ENCODE data around the gene STIMATE. TPM values are rescaled to one million over a fixed set of nuclear protein-coding genes. Genes with fewer than 3 reads are reported as not detected.
A peak's percentile ranks its signal among the peaks of the same experiment; 100 is the strongest.

Gene STIMATE
- total RNA-seq, 2 donors from 2014 or later, result 34.4 to 40.8 TPM

DNA sequence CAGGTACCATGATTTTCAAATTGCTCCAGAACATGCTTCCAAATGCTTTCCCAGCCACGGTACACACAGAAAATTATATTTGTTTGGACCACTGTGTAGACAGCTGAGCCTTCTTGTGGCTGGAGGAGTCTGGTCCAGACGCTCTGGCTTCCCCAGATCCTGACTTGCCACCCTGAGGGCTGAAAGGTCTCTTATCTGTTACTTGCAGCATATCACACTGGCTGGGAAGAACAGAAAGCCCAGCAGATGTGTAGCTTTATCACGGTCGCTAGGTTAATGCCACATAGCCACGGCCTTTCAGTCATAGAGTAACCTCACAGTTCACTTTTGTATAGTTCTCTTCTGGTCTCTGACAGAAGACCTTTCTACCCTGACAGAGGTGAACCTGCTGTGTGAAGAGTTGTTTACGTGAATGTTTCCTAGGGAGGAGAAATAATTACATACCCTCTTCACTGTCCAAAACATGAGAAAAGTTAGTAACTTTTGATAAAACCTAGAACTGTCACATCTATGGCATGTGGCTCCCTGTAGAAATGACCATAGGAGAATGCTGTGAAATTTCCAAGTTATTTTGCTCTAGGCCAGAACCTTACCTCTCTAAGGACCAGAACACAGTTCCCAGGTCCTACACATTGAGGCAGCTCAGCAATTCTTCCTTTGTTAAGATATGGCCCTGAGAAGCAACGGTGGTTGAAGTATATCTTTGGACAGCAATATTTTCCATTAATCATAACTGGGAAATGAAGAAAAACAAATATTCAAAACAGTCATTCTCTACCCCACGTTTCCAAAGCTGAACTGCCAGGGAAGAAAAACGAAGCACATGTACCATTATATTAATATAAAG lies 15.8 kb upstream of the STIMATE start:
- no peak for ATAC-seq (replicated peaks in 1 of 2)
- H3K9me3 Mint-ChIP-seq, result no peaks in the 10 kb centered on the region
- no peaks in the 10 kb centered on the region for H3K4me1 Mint-ChIP-seq (ENCODE audit: low read depth)
- no peak for DNase-seq
- H3K36me3 Mint-ChIP-seq (ENCODE audit: insufficient read depth in 2 of 2), result peaks cover 0 to 3% of the 10 kb centered on the region in 2 donors
- H3K4me3 Mint-ChIP-seq, result no peak overlapping the region
- peak overlapping the region; percentile 15 for H3K27ac Mint-ChIP-seq
- H3K27me3 Mint-ChIP-seq (ENCODE audit: low read depth), result no peaks in the 10 kb centered on the region

DNA sequence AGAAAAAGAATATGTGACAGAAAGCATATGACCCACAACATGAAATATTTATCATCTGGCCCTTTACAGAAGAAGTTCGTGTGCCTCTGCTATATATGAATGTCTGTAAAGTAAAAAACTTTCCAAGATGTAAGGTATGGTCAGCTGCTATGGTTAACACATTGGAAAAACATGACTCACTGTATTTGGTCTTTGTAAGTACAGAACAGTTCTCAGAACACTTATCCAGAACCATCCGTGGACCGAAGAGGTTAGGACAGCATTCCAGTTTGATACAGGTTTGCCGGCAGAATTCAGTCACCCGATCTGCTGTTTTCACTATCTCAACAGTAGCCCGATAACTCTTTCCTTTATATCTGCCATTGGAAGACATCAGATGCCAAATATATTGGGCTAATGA lies 13.5 kb upstream of the STIMATE start:
- no peaks in the 10 kb centered on the region for H3K9me3 Mint-ChIP-seq
- ATAC-seq (replicated peaks in 1 of 2), result no peak
- peaks cover 0 to 3% of the 10 kb centered on the region in 2 donors for H3K36me3 Mint-ChIP-seq (ENCODE audit: insufficient read depth in 2 of 2)
- H3K27ac Mint-ChIP-seq, result no peak overlapping the region
- no peaks in the 10 kb centered on the region for H3K4me1 Mint-ChIP-seq (ENCODE audit: low read depth)
- H3K27me3 Mint-ChIP-seq (ENCODE audit: low read depth), result no peaks in the 10 kb centered on the region
- no peak for DNase-seq
- no peak overlapping the region for H3K4me3 Mint-ChIP-seq

DNA sequence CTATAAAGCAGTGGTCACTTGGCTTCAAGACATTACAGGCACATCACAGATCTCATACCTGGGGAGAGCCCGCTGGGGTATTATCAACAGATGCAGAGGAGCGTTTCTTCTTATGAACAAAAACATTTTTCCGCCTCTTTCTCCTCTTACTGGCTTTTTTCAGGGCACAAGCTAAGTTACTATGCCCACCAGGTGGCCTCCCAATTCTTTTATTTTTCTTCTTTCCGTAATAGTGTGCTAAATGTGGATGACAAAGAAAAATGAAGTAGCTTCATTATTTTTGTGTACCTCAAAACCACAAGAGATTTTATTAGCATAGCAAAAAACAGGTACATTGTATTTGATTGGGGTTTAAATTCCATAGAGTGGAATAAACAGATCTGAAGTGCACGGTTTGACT lies 10.1 kb upstream of the STIMATE start:
- H3K4me3 Mint-ChIP-seq, result no peak overlapping the region
- H3K27ac Mint-ChIP-seq, result peak overlapping the region; percentile 76
- no peak for DNase-seq
- H3K9me3 Mint-ChIP-seq, result no peaks in the 10 kb centered on the region
- no peaks in the 10 kb centered on the region for H3K4me1 Mint-ChIP-seq (ENCODE audit: low read depth)
- H3K36me3 Mint-ChIP-seq (ENCODE audit: insufficient read depth in 2 of 2), result no peaks in the 10 kb centered on the region
- no peak for ATAC-seq (replicated peaks in 1 of 2)
- no peaks in the 10 kb centered on the region for H3K27me3 Mint-ChIP-seq (ENCODE audit: low read depth)

DNA sequence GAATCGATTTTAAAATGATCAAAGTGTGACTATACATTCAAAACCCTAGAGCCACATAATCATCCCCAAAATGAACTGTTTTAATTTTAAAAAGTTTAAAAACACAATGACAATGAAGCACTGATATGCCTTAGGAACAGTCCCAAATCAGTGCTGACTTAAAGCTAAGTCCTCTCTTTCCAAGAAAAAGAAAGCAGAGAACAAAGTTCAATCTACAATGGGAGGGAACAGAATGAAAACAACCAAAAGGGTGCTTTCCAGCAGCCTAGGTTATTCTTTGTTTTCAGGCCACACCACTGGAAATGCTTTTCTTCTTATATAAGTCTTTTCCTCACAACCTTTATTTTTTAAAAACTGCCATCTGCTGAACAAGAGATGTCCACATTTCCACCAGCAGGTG lies 7.2 kb upstream of the STIMATE start:
- Mint-ChIP-seq H3K27ac (peak overlapping the region; percentile 63), H3K4me1 (ENCODE audit: low read depth) (no peaks in the 10 kb centered on the region), H3K36me3 (ENCODE audit: insufficient read depth in 2 of 2) (no peaks in the 10 kb centered on the region), H3K9me3 (no peaks in the 10 kb centered on the region), H3K27me3 (ENCODE audit: low read depth) (no peaks in the 10 kb centered on the region), H3K4me3 (no peak overlapping the region)
- DNase-seq (no peak), ATAC-seq (replicated peaks in 1 of 2) (no peak)

DNA sequence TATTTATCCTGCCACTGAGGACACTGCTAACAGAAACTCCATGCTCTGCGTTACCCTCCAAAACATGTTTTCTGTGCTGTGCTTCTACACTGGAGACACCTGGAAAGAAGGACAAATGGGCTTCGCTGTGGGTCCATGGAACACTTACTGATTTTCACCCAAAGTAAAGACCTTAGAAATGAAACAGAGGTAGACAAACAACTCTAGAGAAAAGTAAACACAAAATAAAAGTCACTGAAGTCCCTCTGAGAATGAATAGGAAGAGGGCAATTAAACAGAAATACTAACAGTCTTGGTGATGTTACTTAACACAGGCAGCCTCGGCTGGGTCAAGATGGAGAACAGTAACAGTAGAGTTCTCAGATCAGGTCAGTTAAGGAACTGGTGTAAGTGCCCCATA lies 6.7 kb upstream of the STIMATE start:
- Mint-ChIP-seq H3K4me3 (no peak overlapping the region), H3K27ac (no peak overlapping the region), H3K4me1 (ENCODE audit: low read depth) (no peaks in the 10 kb centered on the region), H3K27me3 (ENCODE audit: low read depth) (no peaks in the 10 kb centered on the region), H3K36me3 (ENCODE audit: insufficient read depth in 2 of 2) (no peaks in the 10 kb centered on the region), H3K9me3 (no peaks in the 10 kb centered on the region)
- ATAC-seq (replicated peaks in 1 of 2) (no peak), DNase-seq (no peak)

DNA sequence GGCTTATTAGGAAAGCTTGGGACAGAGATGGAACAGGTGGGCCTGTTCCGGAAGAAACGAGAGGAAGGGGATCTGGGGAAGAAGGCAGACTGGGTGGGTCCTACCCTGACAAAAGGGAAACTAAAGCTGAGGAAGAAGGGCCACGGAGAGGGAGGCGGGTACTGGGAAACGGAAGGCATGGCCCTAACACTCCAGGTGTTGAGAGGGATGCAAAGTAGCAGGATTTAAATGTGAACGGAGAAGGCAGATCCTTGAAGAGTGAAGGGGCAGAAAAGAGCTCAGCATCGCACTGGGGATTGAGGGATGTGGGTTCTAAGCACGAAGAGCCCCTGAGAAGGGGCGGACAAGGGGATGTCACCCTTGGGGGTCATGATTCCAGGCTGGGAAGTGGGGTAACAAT lies 735 bp downstream of the STIMATE start:
- ATAC-seq (replicated peaks in 1 of 2), result no peak
- DNase-seq, result no peak

DNA sequence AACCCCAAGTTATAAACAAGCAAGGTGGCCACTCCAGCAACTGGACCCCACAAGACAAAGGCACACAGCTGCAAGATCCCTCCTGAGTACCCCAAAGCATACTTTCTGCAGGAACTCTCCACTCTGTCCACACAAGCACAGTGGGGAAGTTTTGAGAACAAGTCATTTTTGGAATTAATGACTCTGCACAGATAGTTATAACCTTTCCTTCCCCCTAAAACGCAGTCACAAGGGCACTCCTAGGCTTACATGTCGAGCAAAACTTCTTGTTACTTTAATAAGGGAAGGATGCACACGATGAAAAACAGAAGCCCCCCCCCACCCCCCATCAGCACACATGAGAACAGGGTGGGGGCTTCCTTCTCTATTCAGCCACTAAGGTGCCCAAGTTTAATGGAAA lies 1.2 kb downstream of the STIMATE start:
- ATAC-seq (replicated peaks in 1 of 2) (no peak), DNase-seq (no peak)
- Mint-ChIP-seq H3K36me3 (ENCODE audit: insufficient read depth in 2 of 2) (peaks cover 2% of the 10 kb centered on the region in 2 donors), H3K4me1 (ENCODE audit: low read depth) (peaks cover 63% of the 10 kb centered on the region), H3K4me3 (peak overlapping the region; percentile 84 to 94), H3K27me3 (ENCODE audit: low read depth) (no peaks in the 10 kb centered on the region), H3K27ac (peak overlapping the region; percentile 9), H3K9me3 (no peaks in the 10 kb centered on the region)

More for the DNA sequence above, 735 bp downstream of the STIMATE start:
- peaks cover 58% of the 10 kb centered on the region for H3K4me1 Mint-ChIP-seq (ENCODE audit: low read depth)
- no peaks in the 10 kb centered on the region for H3K27me3 Mint-ChIP-seq (ENCODE audit: low read depth)
- H3K27ac Mint-ChIP-seq, result peak overlapping the region; percentile 9
- no peaks in the 10 kb centered on the region for H3K9me3 Mint-ChIP-seq
- peaks cover 2% of the 10 kb centered on the region in 2 donors for H3K36me3 Mint-ChIP-seq (ENCODE audit: insufficient read depth in 2 of 2)
- peak overlapping the region; percentile 84 to 94 for H3K4me3 Mint-ChIP-seq

DNA sequence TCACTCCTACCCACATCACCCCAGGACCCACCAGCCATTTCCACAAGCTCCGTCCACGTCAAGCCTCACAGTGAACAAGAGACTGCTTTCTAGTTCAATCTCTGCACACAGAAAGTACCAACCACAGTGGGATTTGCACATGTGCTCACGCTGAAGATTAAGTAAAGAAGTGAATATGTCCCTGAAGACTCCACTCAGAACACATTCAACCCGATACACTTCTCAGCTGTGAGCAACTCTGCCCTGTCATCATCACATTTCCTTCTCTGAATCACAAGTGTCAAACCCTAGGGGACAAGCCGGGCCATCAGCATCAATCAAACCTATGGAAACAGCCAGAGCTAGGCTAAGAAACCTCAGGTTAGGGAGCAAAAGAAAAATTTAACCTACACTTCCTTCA lies 1.9 kb downstream of the STIMATE start:
- peaks cover 70% of the 10 kb centered on the region for H3K4me1 Mint-ChIP-seq (ENCODE audit: low read depth)
- ATAC-seq (replicated peaks in 1 of 2) (peak; percentile 59 to 74), DNase-seq (peak; percentile 60 to 64)

DNA sequence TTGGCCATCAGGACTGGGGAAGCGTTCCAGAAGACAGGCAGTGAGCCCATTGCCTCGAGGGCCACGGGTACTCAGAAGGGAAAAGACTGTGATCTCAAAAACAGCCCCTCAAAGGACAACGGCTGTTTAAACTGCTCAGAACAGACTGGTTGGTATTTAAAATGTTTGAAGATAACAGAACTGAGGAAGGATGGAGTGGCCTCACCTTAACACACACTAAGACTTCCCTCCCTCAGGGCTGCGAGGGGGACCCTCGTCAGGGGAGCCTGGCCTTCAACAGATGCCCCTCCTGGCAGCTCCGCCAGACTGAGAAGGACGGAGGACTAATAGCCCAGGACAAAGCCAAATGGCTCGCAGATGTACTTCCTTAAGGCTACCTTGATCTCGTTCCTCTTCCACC lies 2.6 kb downstream of the STIMATE start:
- no peaks in the 10 kb centered on the region for H3K27me3 Mint-ChIP-seq (ENCODE audit: low read depth)

More for the DNA sequence above, 1.9 kb downstream of the STIMATE start:
- Mint-ChIP-seq H3K9me3 (no peaks in the 10 kb centered on the region), H3K36me3 (ENCODE audit: insufficient read depth in 2 of 2) (peaks cover 2% of the 10 kb centered on the region in 2 donors), H3K27ac (peak overlapping the region; percentile 19), H3K27me3 (ENCODE audit: low read depth) (no peaks in the 10 kb centered on the region), H3K4me3 (peak overlapping the region; percentile 84 to 94)

DNA sequence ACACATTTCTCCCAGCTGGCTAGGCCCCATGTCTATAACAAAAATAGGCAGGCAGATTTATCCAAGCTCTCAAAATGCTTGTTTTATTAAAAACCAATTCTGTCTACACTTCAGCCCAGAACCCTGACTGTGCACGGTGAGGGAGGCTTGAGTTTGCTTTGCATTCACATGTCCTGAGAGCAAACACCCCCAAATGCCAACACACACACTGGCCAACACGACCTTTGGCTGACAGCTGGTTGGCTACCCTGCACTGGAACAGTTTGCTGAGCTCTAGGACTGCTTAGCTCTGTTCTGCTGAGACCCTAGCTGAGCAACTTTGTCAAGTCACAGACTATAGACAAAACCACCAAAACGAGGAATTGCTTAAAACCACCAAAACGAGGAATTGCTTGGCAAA lies 3.6 kb downstream of the STIMATE start:
- Mint-ChIP-seq H3K36me3 (ENCODE audit: insufficient read depth in 2 of 2) (peaks cover 2% of the 10 kb centered on the region in 2 donors), H3K9me3 (no peaks in the 10 kb centered on the region), H3K4me3 (peak overlapping the region; percentile 73 to 95), H3K27ac (no peak overlapping the region), H3K4me1 (ENCODE audit: low read depth) (peaks cover 77% of the 10 kb centered on the region), H3K27me3 (ENCODE audit: low read depth) (no peaks in the 10 kb centered on the region)
- ATAC-seq (replicated peaks in 1 of 2), result no peak
- DNase-seq, result no peak

More for the DNA sequence above, 2.6 kb downstream of the STIMATE start:
- H3K9me3 Mint-ChIP-seq, result no peaks in the 10 kb centered on the region
- peaks cover 2% of the 10 kb centered on the region in 2 donors for H3K36me3 Mint-ChIP-seq (ENCODE audit: insufficient read depth in 2 of 2)
- H3K4me3 Mint-ChIP-seq, result peak overlapping the region; percentile 84 to 94
- no peak for DNase-seq
- peaks cover 77% of the 10 kb centered on the region for H3K4me1 Mint-ChIP-seq (ENCODE audit: low read depth)
- ATAC-seq (replicated peaks in 1 of 2), result no peak
- H3K27ac Mint-ChIP-seq, result no peak overlapping the region

DNA sequence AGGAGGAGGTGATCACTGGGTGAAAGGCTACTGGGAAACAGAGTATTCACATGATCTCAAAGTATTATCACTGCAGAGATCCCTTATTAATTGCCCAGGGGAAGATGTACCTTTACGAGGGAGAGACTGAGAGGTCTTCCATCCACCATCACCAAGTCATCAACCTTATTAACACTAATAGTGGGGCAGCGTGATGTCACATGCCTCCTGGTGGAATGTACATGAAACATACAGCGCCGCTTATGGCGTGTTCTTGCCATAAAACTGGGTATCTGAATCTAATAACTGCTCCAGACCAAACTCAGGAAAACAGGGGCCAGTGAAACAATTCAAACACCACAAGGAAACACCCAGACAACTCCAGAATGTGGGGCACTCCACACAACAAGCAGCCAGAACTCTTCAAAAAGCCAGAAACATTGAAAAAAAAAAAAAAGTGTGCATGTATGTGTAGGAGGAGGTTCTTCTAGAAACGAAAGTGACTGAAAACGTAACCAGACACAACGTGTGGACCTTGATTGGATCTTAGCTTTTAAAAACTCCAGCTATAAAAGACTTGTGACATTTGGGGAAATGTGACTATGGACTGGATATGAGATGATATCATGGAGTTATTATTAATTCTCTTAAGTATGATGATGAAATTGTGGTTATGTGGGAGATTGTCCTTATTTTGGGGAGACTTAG lies 4.6 kb downstream of the STIMATE start:
- peaks cover 72% of the 10 kb centered on the region for H3K4me1 Mint-ChIP-seq (ENCODE audit: low read depth)
- peak overlapping the region; percentile 73 to 95 for H3K4me3 Mint-ChIP-seq
- H3K36me3 Mint-ChIP-seq (ENCODE audit: insufficient read depth in 2 of 2), result peaks cover 2% of the 10 kb centered on the region in 2 donors
- no peaks in the 10 kb centered on the region for H3K9me3 Mint-ChIP-seq
- H3K27me3 Mint-ChIP-seq (ENCODE audit: low read depth), result no peaks in the 10 kb centered on the region
- ATAC-seq (replicated peaks in 1 of 2) (peak; percentile 5 to 6), DNase-seq (no peak)
- peak overlapping the region; percentile 95 for H3K27ac Mint-ChIP-seq

DNA sequence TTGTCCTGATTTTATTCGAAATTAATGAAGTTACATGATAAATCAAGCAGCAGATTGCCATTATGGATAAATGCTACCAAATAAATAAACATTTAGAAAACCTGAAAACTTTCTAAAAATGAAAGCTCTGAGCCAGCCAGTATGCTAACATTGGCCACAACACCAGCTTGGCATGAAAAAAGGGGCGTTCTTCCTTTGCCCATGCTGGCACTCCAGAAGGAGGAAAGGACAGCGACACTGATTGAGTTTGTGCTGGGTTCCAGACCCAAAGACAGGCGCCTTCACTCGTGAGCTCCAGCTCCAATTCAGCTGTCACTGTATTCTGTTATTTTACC lies 5.1 kb downstream of the STIMATE start:
- Mint-ChIP-seq H3K4me1 (ENCODE audit: low read depth) (peaks cover 72% of the 10 kb centered on the region), H3K4me3 (peak overlapping the region; percentile 73 to 95), H3K9me3 (no peaks in the 10 kb centered on the region), H3K27ac (peak overlapping the region; percentile 95), H3K27me3 (ENCODE audit: low read depth) (no peaks in the 10 kb centered on the region), H3K36me3 (ENCODE audit: insufficient read depth in 2 of 2) (peaks cover 2% of the 10 kb centered on the region in 2 donors)
- no peak for ATAC-seq (replicated peaks in 1 of 2)
- no peak for DNase-seq

DNA sequence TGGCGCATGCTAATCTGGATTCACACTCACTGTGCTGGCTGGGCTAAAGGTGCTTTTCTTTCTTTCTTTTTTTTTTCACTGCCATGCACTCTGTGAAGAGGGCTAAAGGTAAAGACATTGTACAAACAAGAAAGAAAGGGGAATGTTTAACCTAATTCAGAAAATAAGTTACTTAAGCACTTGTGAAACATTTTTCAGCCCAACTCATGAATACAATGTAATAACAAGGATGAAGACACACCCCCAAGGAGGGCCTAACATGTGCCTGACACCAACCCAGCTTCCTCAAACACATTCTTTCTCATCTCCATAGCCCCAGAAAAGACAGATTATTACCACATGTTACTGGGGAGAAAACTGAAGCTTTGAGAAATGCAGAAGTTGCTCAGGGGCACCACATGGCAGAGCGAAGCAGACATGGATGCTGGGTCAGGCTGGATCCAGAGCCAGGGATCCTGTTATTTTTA lies 5.7 kb downstream of the STIMATE start:
- Mint-ChIP-seq H3K4me3 (peak overlapping the region; percentile 73 to 95), H3K4me1 (ENCODE audit: low read depth) (peaks cover 69% of the 10 kb centered on the region), H3K36me3 (ENCODE audit: insufficient read depth in 2 of 2) (peaks cover 2% of the 10 kb centered on the region in 2 donors), H3K9me3 (no peaks in the 10 kb centered on the region), H3K27me3 (ENCODE audit: low read depth) (no peaks in the 10 kb centered on the region), H3K27ac (peak overlapping the region; percentile 80)
- DNase-seq, result no peak
- ATAC-seq (replicated peaks in 1 of 2), result peak in 1 of 2 donors; percentile 4
